HL-60 (cell line): ENCODE results near the gene ABHD10.

Experiments used
- REST ChIP-seq: IDR thresholded peaks from 2 replicates; pipeline ENCODE4 v1.6.1; 2012; ENCODE audit warnings: low read depth; ENCODE audit not compliant: insufficient replicate concordance
- SPI1 ChIP-seq: IDR thresholded peaks from 2 replicates; pipeline ENCODE4 v1.6.1; 2012; ENCODE audit warnings: low read depth, mild to moderate bottlenecking, borderline replicate concordance
- TF ChIP-seq, protein P1 (sequence below): IDR thresholded peaks from one replicate; pipeline ENCODE4 v1.5.1; 2011; ENCODE audit warnings: low read length, control low read depth, inconsistent platforms; ENCODE audit not compliant: insufficient read depth

GRCh38 chr3:111949712-111950111 is 29.1 kb upstream of the ABHD10 start:
- TF ChIP-seq, protein P1, sequence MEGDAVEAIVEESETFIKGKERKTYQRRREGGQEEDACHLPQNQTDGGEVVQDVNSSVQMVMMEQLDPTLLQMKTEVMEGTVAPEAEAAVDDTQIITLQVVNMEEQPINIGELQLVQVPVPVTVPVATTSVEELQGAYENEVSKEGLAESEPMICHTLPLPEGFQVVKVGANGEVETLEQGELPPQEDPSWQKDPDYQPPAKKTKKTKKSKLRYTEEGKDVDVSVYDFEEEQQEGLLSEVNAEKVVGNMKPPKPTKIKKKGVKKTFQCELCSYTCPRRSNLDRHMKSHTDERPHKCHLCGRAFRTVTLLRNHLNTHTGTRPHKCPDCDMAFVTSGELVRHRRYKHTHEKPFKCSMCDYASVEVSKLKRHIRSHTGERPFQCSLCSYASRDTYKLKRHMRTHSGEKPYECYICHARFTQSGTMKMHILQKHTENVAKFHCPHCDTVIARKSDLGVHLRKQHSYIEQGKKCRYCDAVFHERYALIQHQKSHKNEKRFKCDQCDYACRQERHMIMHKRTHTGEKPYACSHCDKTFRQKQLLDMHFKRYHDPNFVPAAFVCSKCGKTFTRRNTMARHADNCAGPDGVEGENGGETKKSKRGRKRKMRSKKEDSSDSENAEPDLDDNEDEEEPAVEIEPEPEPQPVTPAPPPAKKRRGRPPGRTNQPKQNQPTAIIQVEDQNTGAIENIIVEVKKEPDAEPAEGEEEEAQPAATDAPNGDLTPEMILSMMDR = no peak
- TF ChIP-seq REST (no peak), SPI1 (no peak)
